ENCODE results near the gene PTPRG.
"Not testable (repeated sequence)": the region's sequence is repeated elsewhere in the genome, so short reads cannot be mapped to it uniquely, and the experiment has no call there.

Gene PTPRG

DNA sequence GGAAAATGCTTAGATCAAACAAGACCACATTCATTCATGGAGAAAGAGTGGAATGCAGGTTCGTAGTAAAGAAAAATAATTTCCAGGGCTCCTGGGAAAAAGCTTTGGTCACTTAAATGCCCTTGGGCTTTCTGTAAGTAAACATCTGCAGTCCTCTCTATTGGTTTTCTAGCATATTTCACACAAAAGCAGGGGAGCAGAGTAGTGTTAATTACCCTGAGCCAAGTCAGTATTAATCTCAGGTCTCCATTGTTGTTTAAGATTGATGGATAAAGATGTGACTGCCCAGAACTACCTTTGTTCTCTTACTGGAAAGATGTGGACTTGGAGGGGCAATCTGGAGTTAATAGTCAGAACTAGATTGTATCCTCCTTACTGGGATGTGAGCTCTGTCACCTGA, 242.6 kb downstream of the PTPRG start:
- no peak for DNase-seq (ENCODE audit: low spot score)

- DNase-seq (ENCODE audit: low spot score): no peak
These were observed 243.4 kb downstream of the PTPRG start for GRCh38 chr3:61804782-61805181.

DNA sequence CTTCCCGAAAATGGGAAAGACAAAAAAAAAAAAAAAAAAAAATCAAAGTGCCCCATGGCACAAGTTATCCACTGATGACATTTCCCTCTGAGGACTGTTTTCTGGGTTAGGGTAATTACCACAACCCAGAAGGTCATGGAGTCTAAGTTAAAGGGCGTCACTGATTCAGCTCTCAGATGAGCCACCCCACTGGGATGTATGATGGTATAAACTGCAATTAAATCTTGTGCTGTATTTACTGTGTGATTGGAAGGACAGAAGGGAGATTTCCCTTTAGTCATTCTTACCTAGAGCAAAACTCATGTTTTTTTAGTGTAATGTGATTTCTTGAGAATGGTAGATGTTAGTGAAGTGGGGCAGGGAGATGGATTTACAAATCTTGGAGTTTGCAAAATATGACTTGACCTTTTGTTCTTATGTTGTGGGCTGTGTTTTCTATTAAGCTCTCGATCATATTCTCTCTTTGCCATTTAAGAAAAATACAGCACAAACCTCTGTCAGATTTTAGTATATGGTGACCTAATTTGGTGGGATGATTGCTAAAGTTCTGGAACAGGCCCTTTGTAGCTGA, 244.2 kb downstream of the PTPRG start:
- DNase-seq (ENCODE audit: low spot score): no peak

DNA sequence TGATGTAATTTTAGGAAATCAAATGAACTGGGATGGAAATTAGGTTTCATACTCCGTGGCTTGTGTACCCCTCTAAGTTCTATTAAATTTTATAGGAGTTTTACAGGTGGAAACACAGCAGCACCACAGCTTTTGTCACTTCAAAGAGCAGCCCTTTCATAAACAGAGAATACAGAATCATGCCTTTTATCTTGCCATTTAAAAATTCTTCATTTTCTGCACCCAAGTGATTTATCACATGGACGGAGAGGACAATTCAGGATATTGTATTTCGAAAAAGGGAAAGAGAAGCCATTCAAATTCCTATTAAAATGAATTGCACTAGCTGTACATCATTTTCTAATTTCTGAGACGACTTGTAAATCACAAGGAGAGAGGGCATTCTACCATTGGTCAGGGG, 245.4 kb downstream of the PTPRG start:
- DNase-seq (ENCODE audit: low spot score): no peak

DNA sequence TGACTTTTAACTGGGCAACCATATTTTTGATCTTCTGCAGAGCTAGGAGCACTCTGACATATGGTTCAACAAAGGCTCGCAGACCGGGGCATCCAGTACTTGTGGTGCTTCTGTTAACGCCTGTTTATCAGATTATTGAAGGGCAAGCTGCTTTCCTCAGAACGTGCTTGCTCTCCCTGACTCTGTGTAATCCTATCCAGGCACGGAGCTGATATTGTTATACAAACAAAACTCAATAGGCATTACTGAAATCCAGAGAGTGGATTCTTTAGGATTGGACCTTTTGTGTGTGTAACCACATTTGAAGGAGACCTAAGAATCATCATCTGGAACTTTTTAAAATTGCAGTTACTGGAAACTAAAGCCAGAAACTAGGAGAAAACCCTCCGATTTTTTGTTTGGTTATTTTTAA, 246.5 kb downstream of the PTPRG start:
- DNase-seq (ENCODE audit: low spot score): no peak

GRCh38 chr3:61808526-61808925, 247.2 kb downstream of the PTPRG start:
- DNase-seq (ENCODE audit: low spot score): no peak

GRCh38 chr3:61808999-61809398, 247.6 kb downstream of the PTPRG start:
- no peak for DNase-seq (ENCODE audit: low spot score)

DNA sequence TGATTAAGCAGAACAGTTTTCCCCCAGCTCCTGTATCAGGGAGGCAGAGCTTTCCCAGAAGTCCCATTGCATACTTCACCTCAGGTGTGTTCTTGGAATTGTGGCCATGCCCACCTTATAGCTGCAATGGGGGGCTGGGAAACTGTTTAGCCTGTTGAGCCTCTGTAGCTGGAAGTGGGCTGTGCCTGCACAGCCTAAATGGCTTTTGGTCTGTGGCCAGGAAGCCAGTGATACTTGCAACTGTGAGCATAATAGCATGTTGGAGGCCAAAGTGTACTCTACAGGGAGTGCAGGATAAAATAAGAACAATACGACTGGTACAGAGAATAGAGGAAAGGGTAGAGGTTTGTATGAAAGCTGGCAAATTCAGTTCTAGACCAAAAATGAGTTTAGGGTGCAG, 248.5 kb downstream of the PTPRG start:
- no peak for DNase-seq (ENCODE audit: low spot score)

DNA sequence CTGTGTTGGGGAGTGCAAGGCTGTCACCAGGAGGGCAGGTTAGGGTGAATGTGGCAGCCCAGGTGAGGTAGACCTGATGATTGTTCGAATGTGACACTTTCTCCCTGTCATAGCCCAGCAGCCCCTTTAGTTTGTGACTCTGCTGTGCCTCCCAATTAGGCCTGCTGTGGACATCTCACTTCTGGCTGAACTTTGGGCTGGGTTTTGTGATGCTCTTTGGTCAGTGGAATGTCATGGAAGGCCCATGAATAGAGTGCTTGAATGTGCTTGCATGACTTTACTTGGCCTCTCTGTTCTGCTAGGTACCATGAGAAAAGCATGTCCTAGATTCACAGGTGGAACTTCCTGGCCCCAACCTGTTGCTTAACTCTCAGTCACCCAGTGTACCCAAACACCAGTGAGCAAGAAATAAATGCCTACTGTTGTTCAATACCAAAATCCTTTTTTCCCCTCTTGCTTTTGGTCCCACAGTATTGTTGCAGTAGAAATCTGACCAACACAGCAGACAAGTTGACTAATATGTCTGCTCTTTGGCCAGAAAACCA, 249.7 kb downstream of the PTPRG start:
- no peak for DNase-seq (ENCODE audit: low spot score)

GRCh38 chr3:61811652-61812051, 250.3 kb downstream of the PTPRG start:
- DNase-seq (ENCODE audit: low spot score): no peak

- no peak for DNase-seq (ENCODE audit: low spot score)
These were observed 250.7 kb downstream of the PTPRG start for GRCh38 chr3:61812085-61812484.

DNA sequence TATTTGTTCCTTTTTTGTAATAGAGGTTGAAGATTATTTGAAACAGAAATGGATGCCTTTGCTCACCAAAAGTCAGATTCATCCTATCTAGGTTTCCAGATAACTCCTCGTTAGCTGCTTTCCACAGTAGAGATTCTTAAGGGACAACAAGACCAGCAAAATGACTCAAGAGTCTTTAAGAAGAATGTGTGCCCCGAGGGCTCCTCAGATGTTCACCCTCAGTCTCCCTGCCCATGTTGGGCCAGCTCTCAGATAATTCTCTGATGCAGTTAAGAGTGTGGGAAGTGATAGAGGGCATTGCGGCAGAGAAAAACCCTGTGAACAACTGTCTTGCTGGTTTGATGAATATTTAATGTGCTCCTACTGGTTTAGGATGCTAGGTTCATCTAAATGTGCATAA, 251.1 kb downstream of the PTPRG start:
- DNase-seq (ENCODE audit: low spot score): no peak

- no peak for DNase-seq (ENCODE audit: low spot score)
These were observed 252.3 kb downstream of the PTPRG start for GRCh38 chr3:61813636-61814035.

DNA sequence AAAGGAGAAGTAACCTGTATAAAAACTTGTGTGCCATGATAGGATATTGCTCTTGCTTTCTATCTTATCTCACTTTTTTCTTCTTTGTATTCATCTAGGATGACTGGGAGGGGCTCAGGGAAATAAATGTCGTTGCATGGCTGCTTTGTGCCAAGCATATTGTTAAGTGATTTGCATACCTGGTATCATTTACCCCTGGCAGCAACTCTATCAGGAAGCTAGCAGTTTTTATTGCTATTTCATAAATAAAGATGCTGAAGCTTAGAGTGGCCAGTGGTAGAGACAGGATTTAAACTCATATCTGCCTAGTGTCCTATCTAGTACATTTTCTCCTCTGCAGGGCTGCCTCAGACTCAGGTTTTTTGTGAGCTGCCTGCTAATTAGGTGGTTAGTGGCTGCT, 253.3 kb downstream of the PTPRG start:
- no peak for DNase-seq (ENCODE audit: low spot score)

GRCh38 chr3:61816304-61816703, 254.9 kb downstream of the PTPRG start:
- not testable (repeated sequence) for DNase-seq (ENCODE audit: low spot score)

DNA sequence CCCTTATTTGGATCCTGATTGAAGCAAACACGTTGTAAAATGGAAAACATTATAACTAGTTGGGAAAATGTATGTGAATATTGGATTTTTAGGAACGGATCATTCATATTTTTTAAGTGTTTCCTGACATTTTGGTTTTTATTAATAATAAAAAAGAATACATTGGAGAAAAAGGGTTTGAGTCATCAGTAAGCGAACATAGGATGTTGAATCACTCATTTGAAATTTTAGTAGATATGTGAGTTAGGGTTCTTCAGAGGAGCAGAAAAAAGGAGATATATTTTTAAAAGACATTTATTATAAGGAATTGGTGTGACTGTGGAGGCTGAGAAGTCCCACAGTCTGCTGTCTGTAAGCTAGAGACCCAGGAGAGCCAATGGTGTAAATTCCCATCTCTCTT, 258.5 kb downstream of the PTPRG start:
- no peak for DNase-seq (ENCODE audit: low spot score)

GRCh38 chr3:61820306-61820992, 259.1 kb downstream of the PTPRG start:
- no peak for DNase-seq (ENCODE audit: low spot score)

- DNase-seq (ENCODE audit: low spot score): no peak
These were observed 260.5 kb downstream of the PTPRG start for GRCh38 chr3:61821823-61822251.

DNA sequence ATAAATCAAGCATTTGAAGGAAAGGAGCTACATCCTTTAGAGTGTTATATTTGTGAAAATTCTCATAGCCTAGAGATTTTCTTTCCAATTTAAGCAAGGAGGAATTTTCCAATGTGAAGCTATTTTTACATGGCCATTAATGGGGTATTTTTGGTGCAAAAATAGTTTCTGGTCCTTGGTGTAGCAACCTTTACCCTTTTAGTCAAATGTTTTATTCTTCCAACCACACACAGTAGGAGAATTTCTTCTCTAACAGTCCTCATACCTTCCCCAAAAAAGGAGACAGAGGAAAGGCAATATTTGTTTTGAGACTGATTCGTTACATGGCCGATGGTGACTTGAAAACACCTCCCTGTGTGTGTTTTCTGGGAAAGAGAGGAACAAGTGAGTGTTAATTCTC, 261.2 kb downstream of the PTPRG start:
- no peak for DNase-seq (ENCODE audit: low spot score)

DNA sequence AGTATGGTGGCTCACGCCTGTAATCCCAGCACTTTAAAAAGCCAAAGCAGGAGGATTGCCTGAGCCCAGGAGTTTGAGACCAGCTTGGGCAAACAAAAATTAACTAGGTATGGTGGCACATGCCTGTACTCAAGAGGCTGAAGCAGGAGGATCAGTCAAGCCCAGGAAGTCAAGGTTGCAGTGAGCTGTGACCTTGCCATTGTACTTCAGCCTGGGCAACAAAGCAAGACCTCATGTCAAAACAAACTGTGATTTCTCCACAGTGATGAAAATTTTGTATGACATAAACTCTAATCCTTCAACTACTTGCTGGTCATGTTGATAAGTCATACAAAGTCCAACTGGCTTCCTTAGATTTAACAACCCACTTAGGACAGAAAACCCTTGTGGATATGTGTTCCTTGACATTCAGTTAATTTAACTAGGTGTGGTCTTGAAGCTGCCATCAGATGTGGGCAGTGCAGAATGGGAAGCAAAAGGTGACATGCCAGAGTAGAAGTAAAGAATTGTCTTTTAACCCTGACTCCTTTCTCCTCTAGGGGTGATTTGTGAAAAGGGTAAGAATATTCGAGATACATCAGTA, 263.3 kb downstream of the PTPRG start:
- DNase-seq (ENCODE audit: low spot score): no peak

- no peak for DNase-seq (ENCODE audit: low spot score)
These were observed 264.8 kb downstream of the PTPRG start for GRCh38 chr3:61826161-61826560.

- DNase-seq (ENCODE audit: low spot score): no peak
These were observed 267.0 kb downstream of the PTPRG start for GRCh38 chr3:61828184-61828874.

All from RKO (cell line).